ENCODE results near the gene CFH.
"Not testable (repeated sequence)": the region's sequence is repeated elsewhere in the genome, so short reads cannot be mapped to it uniquely, and the experiment has no call there.

- TF ChIP-seq EZH2 (IDR thresholded peaks at IDR 0.05; ENCODE audit: borderline replicate concordance, low read depth, low read length, severe bottlenecking) = not testable (repeated sequence)
- TF ChIP-seq CTCF (IDR thresholded peaks at IDR 0.05; ENCODE audit: borderline replicate concordance, extremely low read depth, low read length, poor library complexity, severe bottlenecking) = peak; percentile 37
Measured at GRCh38 chr1:196743244-196743643, 91.4 kb downstream of the CFH start.
